ENCODE data around the gene NENF.
"Not testable (repeated sequence)": the region's sequence is repeated elsewhere in the genome, so short reads cannot be mapped to it uniquely, and the experiment has no call there.

NENF gene

DNA sequence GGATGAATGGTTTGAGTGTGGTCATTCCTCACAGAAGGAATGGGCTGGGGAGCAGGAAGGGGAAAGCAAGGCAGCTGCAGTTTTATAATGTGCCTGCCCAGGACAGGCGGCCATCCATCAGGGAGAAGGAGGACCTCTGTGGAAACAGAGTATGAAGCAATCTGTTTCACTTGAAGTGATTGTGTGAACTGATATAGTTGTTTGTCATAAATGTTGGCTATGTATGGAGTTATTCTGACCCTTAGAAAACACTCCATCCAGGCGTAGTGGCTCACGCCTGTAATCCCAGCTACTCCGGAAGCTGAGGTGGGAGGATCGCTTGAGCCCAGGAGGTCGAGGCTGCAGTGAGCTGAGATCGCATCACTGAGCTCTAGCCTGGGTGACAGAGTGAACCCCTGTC, 46.5 kb downstream of the NENF start:
- Histone ChIP-seq H2AFZ (ENCODE audit: low read length) (no peak overlapping the region), H3K27ac (ENCODE audit: low read depth, low read length, poor library complexity, severe bottlenecking) (no peak overlapping the region), H3K79me2 (ENCODE audit: insufficient read depth, low read length) (no peaks in the 10 kb centered on the region), H3K9ac (ENCODE audit: low read length) (no peak overlapping the region), H4K20me1 (ENCODE audit: insufficient read depth, low read length) (no peaks in the 10 kb centered on the region), H3F3A (ENCODE audit: insufficient read depth, low read length) (no peaks in the 10 kb centered on the region), H3K4me3 (ENCODE audit: low read depth, low read length, poor library complexity, severe bottlenecking) (no peak overlapping the region), H3K4me2 (ENCODE audit: low read length) (no peak overlapping the region), H3K4me1 (ENCODE audit: insufficient read depth, low read length, severe bottlenecking) (no peaks in the 10 kb centered on the region), H3K9me2 (ENCODE audit: low read depth, low read length) (no peaks in the 10 kb centered on the region), H3K36me3 (ENCODE audit: insufficient read depth, low read length) (no peaks in the 10 kb centered on the region), H3K27me3 (ENCODE audit: insufficient read depth, low read length) (peaks cover 3% of the 10 kb centered on the region; the same call in 1 of the 2 replicates), H3K9me3 (ENCODE audit: low read length) (no peaks in the 10 kb centered on the region)
- no peak for TF ChIP-seq EZH2 (IDR thresholded peaks at IDR 0.05; ENCODE audit: borderline replicate concordance, low read length)
- TF ChIP-seq, protein P1, sequence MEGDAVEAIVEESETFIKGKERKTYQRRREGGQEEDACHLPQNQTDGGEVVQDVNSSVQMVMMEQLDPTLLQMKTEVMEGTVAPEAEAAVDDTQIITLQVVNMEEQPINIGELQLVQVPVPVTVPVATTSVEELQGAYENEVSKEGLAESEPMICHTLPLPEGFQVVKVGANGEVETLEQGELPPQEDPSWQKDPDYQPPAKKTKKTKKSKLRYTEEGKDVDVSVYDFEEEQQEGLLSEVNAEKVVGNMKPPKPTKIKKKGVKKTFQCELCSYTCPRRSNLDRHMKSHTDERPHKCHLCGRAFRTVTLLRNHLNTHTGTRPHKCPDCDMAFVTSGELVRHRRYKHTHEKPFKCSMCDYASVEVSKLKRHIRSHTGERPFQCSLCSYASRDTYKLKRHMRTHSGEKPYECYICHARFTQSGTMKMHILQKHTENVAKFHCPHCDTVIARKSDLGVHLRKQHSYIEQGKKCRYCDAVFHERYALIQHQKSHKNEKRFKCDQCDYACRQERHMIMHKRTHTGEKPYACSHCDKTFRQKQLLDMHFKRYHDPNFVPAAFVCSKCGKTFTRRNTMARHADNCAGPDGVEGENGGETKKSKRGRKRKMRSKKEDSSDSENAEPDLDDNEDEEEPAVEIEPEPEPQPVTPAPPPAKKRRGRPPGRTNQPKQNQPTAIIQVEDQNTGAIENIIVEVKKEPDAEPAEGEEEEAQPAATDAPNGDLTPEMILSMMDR (IDR thresholded peaks at IDR 0.05; ENCODE audit: low read length) = no peak

DNA sequence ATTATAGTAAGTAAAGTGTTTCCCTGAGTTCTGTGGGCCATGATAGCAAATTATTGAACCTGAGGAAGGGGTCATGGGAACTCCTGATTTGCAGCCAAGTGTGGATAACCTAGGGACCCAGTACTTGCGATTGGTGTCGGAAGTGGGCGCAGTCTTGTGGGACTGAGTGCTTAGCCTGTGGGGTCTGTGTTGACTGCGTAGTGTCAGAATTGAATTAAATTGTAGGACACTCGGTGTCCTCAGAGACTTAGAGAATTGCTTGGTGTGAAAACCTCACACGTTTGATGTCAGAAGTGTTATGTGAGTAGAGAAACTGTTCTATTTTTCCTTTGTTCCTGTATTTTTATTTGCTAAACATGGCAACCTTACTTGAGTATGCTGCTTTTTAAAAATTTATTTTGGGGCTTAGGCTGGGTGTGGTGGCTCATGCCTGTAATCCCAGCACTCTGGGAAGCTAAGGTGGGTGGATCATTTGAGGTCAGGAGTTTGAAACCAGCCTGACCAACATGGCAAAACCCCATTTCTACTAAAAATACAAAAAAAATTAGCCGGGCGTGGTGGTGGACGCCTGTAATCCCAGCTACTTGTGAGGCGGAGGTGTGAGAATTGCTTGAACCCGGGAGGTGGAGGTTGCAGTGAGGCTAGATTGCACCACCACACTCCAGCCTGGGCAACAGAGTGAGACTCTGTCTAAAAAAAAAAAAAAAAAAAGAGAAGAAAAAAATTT, 48.2 kb downstream of the NENF start:
- H3K79me2 ChIP-seq (ENCODE audit: insufficient read depth, low read length); H3K9me3 ChIP-seq (ENCODE audit: low read length); H4K20me1 ChIP-seq (ENCODE audit: insufficient read depth, low read length); H3K4me1 ChIP-seq (ENCODE audit: insufficient read depth, low read length, severe bottlenecking); H3K9ac ChIP-seq (ENCODE audit: low read length); H3K4me2 ChIP-seq (ENCODE audit: low read length); H3K27ac ChIP-seq (ENCODE audit: low read depth, low read length, poor library complexity, severe bottlenecking); H3K9me2 ChIP-seq (ENCODE audit: low read depth, low read length); H3F3A ChIP-seq (ENCODE audit: insufficient read depth, low read length); H2AFZ ChIP-seq (ENCODE audit: low read length); H3K27me3 ChIP-seq (ENCODE audit: insufficient read depth, low read length); H3K4me3 ChIP-seq (ENCODE audit: low read depth, low read length, poor library complexity, severe bottlenecking); H3K36me3 ChIP-seq (ENCODE audit: insufficient read depth, low read length): not testable (repeated sequence)

DNA sequence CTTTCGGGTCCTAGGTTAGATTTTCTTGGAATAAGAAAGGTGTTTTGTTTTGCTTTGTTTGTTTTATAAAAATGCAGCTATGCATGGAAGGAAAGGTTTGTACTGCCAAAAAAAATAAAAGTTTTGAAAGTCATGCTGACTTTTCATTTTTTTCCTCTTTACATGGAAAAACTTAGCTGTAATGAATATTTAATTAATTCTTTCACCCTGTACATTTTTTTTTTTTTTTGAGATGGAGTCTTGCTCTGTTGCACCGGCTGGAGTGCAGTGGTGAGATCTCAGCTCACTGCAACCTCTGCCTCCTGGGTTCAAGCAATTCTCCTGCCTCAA, 48.7 kb downstream of the NENF start:
- H3K4me2 ChIP-seq (ENCODE audit: low read length) = no peak overlapping the region
- no peaks in the 10 kb centered on the region for H3K9me2 ChIP-seq (ENCODE audit: low read depth, low read length)
- H3K9ac ChIP-seq (ENCODE audit: low read length) = no peak overlapping the region
- no peaks in the 10 kb centered on the region for H3F3A ChIP-seq (ENCODE audit: insufficient read depth, low read length)
- H3K27ac ChIP-seq (ENCODE audit: low read depth, low read length, poor library complexity, severe bottlenecking) = no peak overlapping the region
- no peaks in the 10 kb centered on the region for H3K36me3 ChIP-seq (ENCODE audit: insufficient read depth, low read length)
- H3K4me3 ChIP-seq (ENCODE audit: low read depth, low read length, poor library complexity, severe bottlenecking) = no peak overlapping the region
- H2AFZ ChIP-seq (ENCODE audit: low read length) = no peak overlapping the region
- H4K20me1 ChIP-seq (ENCODE audit: insufficient read depth, low read length) = no peaks in the 10 kb centered on the region
- peaks cover 3% of the 10 kb centered on the region; the same call in 1 of the 2 replicates for H3K27me3 ChIP-seq (ENCODE audit: insufficient read depth, low read length)
- no peak for TF ChIP-seq EZH2 (IDR thresholded peaks at IDR 0.05; ENCODE audit: borderline replicate concordance, low read length)
- TF ChIP-seq, protein P1 (IDR thresholded peaks at IDR 0.05; ENCODE audit: low read length) = no peak
- H3K79me2 ChIP-seq (ENCODE audit: insufficient read depth, low read length) = no peaks in the 10 kb centered on the region
- no peaks in the 10 kb centered on the region for H3K9me3 ChIP-seq (ENCODE audit: low read length)
- no peaks in the 10 kb centered on the region for H3K4me1 ChIP-seq (ENCODE audit: insufficient read depth, low read length, severe bottlenecking)

DNA sequence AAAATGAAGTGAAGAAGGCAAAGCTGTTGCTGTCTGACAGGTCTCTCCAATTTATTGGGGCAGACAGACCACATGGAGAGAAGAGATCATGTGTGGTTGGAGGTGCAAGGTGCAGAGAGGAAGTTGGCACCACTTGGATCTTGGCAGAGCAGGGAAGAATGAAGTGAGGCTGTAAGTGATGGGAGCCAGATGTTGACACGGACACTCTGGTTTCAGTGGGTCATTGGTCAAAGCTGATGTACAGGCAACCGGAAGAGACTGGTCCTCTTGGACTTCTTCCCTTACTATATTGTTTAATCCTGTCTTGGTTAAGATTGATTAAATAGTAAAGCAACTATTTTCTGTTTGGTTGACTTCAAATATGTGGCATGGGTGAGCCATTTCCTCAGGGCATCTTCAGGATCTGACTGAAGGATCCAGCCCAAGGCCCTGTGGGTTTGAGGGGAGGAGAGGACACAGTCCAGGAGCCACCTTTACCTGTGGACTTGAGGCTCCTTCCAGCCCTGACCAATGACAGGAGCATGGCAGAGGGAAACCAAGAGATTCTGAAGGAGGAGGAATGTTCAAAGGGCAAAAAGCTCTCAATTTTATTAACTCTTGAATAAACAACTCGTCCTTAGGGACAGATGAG, 49.4 kb downstream of the NENF start:
- H2AFZ ChIP-seq (ENCODE audit: low read length) = no peak overlapping the region
- H3F3A ChIP-seq (ENCODE audit: insufficient read depth, low read length) = no peaks in the 10 kb centered on the region
- H3K4me2 ChIP-seq (ENCODE audit: low read length) = no peak overlapping the region
- TF ChIP-seq, protein P1 (IDR thresholded peaks at IDR 0.05; ENCODE audit: low read length) = no peak
- no peak for TF ChIP-seq EZH2 (IDR thresholded peaks at IDR 0.05; ENCODE audit: borderline replicate concordance, low read length)
- H3K9ac ChIP-seq (ENCODE audit: low read length) = no peak overlapping the region
- no peaks in the 10 kb centered on the region for H4K20me1 ChIP-seq (ENCODE audit: insufficient read depth, low read length)
- no peaks in the 10 kb centered on the region for H3K4me1 ChIP-seq (ENCODE audit: insufficient read depth, low read length, severe bottlenecking)
- H3K9me2 ChIP-seq (ENCODE audit: low read depth, low read length) = no peaks in the 10 kb centered on the region
- H3K36me3 ChIP-seq (ENCODE audit: insufficient read depth, low read length) = no peaks in the 10 kb centered on the region
- peaks cover 3% of the 10 kb centered on the region; the same call in 1 of the 2 replicates for H3K27me3 ChIP-seq (ENCODE audit: insufficient read depth, low read length)
- no peak overlapping the region for H3K4me3 ChIP-seq (ENCODE audit: low read depth, low read length, poor library complexity, severe bottlenecking)
- no peaks in the 10 kb centered on the region for H3K79me2 ChIP-seq (ENCODE audit: insufficient read depth, low read length)
- H3K27ac ChIP-seq (ENCODE audit: low read depth, low read length, poor library complexity, severe bottlenecking) = no peak overlapping the region
- no peaks in the 10 kb centered on the region for H3K9me3 ChIP-seq (ENCODE audit: low read length)
